Islet of Langerhans (tissue), 1 donor: Measurements from ENCODE around the gene GLCCI1.

ENCODE experiments used
- FAIRE-seq: peaks from one replicate; lab custom pipeline; 2011; peaks lifted over from hg19 to GRCh38; lab: Jason Lieb, UNC

The GLCCI1 gene

DNA sequence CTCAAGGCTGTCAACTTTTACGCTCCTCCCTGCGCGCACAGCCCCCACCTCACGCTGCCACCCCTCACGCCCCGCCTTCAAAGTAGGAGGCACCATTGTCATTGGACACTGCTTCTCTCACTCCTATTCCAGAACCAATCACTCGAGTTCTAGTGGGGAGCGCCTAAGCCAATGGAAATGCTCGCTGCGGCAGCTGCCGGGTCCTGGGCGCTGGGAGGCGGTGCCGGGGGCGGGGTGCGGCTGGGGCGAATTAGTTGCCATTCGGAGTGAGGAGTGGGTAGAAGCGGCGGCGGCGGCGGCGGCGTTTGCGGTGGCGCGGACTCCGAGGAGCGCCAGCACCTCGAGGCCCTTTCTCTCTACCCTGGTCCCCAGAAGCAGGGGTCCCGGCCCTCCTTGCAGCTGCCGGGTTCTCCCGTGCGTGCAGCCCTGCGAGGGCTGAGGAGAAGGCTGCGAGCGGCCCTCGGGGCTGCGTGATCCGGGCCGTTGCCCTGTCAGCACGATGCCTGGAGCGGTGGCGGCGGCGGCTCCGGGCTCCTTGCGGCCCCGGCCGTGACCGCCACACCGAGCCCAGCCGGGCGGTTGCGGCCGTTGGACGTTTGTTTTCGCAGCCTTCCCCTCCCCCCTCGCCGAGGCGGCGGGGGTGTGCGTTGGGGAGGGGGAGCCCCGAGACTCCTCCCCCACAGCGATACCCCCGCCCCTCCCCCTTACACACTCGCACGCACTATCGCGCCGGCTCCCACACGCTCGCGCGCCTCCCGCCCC is at the start of gene GLCCI1:
GLCCI1 (plus strand) TSS at position 253 of the 762 bp plus-strand sequence. CDS start 555 bp downstream, outside the sequence.
- FAIRE-seq: peak; percentile 96

DNA sequence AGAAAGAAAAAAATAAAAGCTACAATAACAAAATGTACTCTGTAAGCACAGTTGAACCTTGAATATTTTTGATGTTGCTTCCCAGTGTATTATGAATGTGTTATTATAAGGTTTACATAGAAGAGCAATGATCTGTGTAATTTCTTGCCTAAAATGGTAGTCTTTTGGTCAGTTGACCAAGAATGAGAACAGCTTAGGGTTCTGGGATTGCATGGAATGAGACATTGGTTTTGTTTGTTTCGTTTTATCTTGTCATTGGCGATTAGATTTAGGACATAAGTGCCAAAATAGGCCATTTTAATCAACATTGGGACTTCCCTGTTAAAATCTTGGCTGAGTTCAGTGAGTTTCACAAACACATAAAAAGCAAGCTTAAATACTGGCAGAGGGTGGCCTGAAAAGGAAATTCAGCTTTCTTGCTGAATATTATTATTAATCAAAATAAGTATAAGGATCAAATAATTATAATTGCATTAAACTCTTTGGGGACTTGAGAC is 49.1 kb upstream of the GLCCI1 start:
- FAIRE-seq: no peak

GRCh38 chr7:7920056-7920455 is 48.5 kb upstream of the GLCCI1 start:
- FAIRE-seq: peak; percentile 43

DNA sequence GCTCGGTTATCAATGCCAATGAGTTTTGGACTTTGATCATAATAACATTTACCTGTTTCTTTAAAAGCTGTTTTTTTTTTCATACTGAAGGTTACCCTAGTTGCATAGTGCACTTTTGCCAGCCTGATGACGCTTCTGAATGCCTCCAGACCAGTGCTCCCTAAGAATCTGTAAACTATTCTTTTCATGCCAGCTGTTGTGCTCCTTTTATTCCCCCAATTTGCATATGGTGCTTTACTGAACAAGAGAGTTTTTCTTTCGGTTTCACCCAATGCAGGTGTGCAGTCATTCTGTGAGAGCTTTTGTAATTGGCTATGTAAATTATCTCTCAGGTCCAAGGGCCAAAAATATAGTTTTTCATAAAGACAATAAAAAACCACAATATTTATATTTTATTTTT is 48.1 kb upstream of the GLCCI1 start:
- no peak for FAIRE-seq

GRCh38 chr7:7921830-7922229 is 46.8 kb upstream of the GLCCI1 start:
- no peak for FAIRE-seq

DNA sequence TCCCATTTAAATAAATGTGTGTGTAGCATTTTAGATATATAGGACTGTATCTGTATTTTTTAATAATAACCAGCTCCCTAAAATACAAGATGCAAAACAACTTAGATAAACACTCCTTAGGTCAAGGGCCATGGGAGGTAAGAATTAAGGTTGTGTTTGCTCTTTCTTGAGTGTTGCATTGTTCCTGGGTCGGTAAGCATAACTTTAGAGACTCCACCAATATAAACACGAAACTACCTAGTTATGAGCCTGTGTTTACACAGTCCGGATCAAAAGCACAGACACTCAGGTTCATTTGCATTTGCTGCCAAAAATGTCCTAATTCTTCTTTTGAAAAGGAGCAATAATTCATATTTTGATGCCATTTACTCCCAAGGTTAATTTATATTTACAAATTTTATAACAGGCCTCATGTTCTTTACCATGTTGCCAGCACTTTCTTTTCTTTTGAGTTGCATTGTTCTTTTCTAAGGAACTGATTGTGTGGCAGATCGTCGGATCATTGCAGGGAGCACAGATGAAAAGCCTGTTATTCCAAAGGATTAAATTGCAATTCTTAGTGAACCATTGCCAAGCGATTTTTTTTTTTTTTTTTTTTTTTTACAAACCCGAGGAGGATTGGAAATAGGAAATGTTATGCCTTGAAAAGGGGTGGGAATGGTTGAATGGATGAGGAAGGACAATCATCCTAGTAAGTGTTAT is 45.8 kb upstream of the GLCCI1 start:
- FAIRE-seq: no peak

DNA sequence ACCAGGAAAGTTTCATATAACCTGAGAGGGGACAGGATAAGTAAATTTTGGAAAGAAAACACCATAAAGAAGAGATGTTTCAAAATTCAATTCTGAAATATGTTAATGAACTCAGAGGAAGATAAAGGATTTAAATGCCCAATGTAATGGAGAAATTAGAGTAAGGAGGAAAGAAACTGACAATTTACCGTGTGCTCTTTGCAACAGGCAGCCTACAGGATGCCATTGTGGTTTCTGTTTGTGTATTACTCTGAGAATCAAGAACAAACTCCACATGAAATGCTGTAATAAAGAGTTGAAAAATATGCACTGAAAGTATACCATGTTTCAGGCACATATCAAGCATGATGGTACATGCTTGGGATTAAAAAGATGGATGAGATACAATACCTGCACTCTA is 44.8 kb upstream of the GLCCI1 start:
- no peak for FAIRE-seq

DNA sequence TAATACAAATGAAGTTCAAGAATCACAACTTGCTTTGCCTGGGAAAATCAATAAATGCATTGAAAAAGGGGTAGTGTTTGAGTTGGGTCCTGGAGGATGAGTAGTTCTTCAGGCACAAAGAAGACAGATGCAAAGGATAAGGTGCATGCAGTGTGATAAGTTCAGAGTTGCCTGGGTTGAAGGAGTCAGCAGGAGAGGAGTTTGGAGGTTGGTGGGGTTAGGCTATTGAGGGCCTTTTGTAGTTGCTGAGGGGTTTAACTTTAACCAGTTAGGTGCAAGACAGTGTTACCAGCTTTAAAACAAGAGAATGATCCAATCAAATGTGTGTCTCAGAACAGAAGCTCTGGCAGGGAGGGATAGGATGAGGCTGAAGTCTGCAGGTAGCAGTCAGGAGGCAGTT is 44.3 kb upstream of the GLCCI1 start:
- no peak for FAIRE-seq

DNA sequence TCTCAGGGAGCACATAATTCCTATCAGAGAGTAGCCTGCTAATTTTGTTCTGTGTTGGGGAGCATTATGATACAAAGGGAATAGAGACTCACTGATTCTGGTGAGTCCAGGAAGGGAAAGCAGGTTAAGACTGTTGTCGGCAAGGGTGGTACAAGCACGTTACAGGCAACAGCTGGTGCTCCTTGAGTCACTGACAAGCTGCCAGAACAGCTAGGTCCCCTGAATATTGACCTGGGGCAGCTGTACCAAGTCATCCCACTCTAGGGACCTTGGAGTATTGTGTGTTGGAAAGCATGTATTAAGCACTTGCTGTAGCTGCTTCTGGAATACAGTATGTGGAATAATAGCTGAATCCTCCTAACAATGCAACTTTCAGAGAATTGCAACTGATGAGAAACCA is 37.0 kb upstream of the GLCCI1 start:
- no peak for FAIRE-seq

DNA sequence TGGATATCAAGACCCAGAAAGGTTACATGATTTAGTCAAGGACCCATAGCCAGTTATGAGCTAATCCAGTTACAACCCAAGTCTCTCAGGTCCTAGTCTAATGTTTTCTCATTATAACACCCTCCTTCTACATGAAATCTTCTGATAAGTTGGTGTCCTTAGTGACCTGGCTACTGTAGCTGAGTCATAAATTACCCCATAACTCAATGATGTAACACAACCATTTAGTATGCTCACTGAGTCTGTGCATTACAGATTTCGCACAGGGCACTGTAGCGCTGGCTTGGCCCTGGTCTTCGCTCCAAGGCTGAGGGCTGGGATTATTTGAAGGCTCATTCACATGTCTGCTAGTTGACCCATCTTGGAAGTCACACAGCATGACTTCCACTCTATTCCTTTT is 36.0 kb upstream of the GLCCI1 start:
- FAIRE-seq: no peak

DNA sequence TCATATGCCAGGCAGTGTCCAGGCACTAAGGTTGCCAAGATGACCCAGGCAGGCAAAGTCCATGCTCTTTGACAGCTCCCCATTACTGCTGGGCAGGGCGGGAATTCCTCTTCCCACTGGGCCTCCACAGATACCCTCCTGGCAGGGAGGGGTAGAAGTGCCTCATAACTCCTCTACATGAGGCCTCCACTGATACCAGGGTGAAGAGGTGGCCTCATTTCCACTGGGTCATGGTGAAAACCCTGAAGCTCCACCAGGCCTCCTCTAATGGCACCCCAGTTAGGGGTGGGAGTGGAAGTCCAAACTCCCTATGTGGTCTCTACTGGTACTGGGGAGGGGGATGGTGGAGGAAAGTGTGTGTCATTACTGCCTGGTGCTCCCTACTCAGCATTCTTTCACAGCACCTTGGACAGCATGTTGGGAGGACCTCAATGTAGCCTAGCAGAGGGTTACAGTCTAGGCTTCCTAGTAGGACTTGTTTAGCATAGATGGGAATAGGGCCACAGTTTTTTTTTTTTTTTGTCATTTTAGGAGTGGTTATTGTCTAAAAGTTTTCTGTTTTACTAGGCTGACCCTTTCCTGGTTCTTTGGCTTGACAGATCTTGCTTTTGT is 34.6 kb upstream of the GLCCI1 start:
- no peak for FAIRE-seq

- FAIRE-seq: no peak
These were observed 33.7 kb upstream of the GLCCI1 start for GRCh38 chr7:7934945-7935344.

GRCh38 chr7:7938471-7938870 is 30.1 kb upstream of the GLCCI1 start:
- FAIRE-seq: no peak

DNA sequence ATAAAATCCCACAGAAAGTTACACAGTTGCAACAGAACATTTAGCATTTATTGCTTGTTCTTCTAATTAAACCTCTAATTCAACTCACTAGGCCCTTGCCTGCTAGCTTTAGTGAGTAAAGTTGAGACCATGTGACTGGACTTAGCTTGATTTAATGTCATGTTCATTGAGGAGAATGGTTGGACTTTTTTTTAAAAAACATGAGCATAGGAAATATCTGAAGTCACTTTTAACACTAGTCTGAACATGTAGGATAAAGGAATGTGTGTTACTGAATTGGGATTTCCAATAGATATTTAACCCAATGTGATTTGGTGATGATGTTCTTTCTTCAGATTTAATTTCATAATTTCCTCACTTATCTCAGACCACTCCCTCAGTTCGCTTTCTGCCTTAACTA is 24.6 kb upstream of the GLCCI1 start:
- FAIRE-seq: no peak

DNA sequence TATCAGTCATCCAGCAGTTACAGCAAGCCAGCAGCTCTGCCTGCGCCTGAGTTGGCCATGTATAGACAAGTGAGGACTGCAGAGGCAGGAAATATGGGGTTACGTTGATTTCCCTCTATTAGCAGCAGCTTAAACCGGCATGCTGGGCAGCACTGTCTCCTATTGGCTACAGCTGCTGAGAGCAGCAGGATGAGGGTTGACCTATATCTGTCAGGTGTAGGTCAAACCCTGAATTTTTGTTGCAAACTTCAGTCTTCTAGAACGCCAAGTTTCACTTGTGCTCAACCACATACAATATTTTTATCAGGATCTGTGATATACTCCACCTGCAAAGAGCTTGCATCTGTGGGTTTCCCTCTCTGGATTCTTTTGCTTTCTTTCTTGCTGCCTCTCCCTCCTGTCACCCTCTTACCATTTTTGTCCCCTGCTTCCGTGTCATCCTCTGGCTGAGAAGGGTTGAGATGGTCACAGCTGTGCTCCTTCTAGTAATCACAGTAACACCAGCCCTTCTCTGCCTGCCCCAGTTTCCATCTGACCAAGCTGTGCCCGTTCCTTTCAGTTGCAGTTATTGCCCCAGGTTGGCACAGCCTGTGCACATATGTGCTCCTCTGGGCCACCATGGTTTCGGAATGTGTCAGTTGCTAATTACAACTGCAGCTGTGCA is 23.8 kb upstream of the GLCCI1 start:
- no peak for FAIRE-seq

DNA sequence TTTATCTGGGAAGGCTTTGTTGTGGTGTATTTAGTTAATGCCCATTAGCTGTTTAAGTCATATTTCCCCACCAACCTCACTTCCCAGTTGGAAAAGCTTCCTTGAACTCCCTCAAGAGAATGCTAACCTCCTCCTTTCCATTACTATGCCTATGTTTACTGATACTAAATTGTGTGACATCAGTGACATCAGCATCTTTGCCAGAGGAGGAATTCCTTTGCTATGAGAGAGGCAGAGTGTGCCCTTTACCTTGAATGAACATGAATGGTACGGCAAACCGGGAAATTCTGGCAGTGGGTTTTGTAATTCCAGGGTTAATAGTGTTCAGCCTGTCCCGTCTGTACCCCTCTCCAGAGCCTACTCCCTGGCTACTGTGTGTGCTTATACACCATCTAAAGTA is 22.1 kb upstream of the GLCCI1 start:
- FAIRE-seq: no peak

- FAIRE-seq: no peak
These were observed 20.4 kb upstream of the GLCCI1 start for GRCh38 chr7:7948232-7948631.

DNA sequence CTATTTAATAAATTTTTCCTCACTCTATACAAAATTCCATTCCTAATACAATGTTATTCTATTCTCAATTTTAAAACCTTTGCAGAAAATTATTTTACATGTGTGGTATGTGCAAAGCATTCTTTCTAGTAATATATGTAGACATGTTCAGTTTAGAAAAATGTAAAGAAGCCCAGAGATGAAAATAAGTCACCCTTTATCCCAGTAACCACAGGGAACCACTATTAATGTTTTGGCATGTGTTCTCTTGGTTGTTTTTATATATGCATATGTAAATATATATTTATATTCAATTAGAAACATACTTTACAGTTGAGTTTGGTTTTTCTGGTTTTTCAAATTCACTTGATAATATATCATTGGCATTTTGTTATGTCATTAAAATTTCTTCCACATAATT is 14.8 kb upstream of the GLCCI1 start:
- no peak for FAIRE-seq

DNA sequence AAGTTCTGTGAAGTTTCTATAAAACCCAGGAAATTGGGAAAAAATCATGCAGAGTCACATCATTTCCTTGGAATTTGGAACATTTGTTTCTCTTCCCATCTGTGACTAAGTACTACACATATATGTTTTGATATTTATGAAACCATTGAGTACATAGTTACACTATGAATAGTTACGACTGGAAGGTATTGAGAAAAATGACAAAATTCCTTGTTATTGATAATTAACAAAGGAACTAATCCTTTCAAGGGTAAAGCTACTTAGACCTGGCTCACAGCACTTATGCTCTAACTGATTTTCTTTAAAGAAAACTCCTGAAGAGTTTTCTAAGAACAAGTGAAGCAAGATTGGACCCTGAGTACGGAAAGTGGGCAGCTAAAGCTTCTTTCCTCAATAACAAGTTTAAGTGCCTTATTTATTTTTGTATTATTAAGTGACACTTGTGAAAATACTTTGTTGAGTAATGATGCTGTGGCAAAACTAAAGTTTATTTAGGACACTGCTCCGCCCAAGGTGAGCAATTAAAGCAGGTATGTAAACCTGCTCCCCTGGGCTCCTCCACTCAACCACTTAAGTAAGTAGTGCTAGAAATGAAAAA is 12.0 kb upstream of the GLCCI1 start:
- no peak for FAIRE-seq

DNA sequence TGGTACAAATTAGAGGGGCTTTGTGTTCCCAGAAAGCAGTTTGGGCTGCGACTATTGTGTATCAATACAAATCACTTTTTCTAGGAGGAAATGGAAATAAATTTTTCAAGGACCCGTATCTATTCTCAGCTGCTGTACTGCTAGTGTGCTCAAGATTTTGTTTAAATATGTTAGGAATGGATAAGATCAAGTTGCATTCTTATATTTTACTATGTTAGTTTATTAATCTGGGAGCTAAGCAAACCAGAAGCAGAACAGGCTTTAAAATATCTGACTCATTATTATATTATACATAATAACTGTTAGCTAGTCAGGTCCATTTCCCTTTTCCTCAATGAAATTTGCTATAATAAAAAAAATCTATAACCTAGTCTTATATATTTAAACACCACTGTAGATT is 11.1 kb upstream of the GLCCI1 start:
- no peak for FAIRE-seq

- FAIRE-seq: no peak
These were observed 8.5 kb upstream of the GLCCI1 start for GRCh38 chr7:7959979-7960670.

DNA sequence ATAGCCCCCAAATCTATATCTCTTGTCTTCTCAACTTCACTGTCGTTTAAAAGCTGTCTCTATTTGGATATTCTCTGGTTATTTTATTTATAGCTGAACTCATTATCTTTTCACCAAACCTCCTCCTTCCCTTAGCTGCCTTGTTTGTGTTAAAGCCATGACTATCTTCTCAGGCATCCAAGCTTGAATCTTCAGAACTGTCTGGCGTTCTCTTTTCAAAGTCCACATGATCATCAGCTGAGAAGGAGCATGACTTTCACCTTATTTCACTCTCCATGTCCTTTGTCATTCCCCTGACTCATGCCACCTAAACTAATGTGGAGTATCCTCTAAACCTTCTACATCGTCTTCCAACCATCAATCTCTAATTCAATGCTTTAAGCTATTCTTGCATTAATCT is 5.7 kb upstream of the GLCCI1 start:
- FAIRE-seq: no peak
